HG03575 (cell line): ENCODE results near the gene XPO4.

Experiments used
- ATAC-seq: cut with Tn5 transposase; IDR thresholded peaks from one replicate; pipeline ENCODE4 v1.9.1; 2021; ENCODE audit not compliant: unreplicated experiment, insufficient number of reproducible peaks, low FRiP score; ENCODE audit errors: extremely low read depth

The XPO4 gene

GRCh38 chr13:20840568-20840967 lies 62.0 kb downstream of the XPO4 start:
- ATAC-seq, result no peak

GRCh38 chr13:20833900-20834679 lies 68.5 kb downstream of the XPO4 start:
- no peak for ATAC-seq

DNA sequence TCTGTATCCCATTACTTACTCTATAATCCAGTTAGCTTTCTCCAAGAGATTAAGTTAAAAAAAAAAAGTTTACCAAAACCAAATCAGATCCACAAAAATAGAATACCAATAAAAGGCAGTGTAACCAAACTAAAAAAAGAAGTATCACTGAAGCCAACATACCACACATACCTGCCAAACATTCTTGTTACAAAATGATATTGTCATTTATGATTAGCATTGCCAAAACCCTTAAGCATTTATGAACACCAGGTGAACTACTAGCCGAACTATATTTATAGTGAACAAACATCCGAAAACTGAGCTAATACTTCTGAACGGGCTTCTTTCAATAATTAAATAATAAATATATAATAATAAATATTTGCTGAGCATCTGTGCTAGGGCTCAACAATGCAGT lies 69.7 kb downstream of the XPO4 start:
- ATAC-seq, result no peak

GRCh38 chr13:20831933-20832332 lies 70.6 kb downstream of the XPO4 start:
- no peak for ATAC-seq

DNA sequence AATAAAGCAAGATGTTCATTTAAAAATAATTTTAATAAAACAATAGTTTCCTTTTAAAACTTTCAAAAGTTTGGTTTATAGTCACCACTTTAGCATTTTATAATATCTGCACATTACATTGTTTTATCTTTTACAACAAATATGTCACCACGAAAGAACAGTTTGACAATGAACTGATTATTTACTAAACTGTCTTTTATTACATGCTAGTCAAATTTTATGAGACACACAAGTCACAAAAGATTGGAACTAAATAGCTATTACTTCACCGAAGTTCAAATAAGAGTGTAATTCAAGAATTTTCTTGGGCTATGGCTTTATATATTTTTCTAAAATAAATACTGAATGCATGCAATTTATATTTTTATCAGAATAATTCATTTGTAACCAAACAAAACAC lies 71.3 kb downstream of the XPO4 start:
- no peak for ATAC-seq

DNA sequence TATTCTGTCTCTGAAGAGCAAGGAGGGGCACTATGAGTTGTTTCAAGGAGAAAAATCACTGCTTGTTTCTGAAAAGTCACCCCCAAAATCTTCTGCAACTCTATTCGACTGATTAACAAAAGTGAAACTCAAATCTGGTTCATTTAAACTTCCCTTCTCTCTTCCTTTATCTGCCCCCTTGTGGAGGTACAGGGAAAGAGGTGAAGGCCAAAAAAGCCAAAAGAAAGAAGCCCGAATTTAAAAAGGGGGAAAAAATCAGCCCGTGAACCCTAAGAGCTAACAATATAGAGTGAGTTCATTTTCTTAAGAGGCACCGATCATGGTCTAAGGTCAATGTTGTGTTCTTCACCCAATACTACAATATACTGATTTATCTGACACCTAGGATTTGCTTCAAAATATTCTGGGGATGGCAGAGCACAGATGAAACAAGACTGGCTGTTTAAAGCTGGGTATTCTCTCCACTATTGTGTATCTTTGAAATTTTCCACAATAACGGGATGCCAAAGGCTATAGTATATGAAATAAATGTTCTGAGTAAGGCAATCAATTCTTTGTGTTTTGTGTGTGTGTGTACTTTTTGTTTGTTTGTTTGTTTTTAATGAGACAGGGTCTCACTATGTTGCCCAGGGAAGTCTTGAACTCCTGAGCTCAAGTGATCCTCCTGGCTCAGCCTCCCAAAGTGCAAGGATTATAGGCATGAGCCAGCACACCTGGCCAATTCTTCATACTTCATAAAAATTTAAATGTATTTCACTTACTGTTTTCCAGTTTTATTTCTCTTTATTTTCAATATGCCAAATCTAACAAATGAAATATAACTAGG lies 73.8 kb downstream of the XPO4 start:
- no peak for ATAC-seq

GRCh38 chr13:20826843-20827560 lies 75.5 kb downstream of the XPO4 start:
- no peak for ATAC-seq

DNA sequence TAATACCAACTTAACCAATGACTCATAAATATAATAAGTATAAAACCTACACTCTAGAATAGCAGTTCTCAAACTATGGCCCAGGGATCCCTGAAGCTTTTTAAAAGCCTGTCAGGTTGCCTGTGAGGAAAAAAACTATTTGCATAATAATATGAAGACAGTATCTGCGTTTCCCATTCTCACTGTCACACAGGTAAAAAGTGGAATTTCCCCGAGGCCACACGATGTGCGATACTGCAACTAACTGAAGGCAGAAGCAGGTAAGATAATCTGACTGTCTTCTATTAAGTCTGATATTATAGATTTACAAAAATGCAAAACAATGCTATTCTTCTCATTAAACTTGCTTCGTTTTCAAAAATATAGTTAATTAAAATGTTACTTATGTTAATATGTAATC lies 76.2 kb downstream of the XPO4 start:
- ATAC-seq, result no peak

DNA sequence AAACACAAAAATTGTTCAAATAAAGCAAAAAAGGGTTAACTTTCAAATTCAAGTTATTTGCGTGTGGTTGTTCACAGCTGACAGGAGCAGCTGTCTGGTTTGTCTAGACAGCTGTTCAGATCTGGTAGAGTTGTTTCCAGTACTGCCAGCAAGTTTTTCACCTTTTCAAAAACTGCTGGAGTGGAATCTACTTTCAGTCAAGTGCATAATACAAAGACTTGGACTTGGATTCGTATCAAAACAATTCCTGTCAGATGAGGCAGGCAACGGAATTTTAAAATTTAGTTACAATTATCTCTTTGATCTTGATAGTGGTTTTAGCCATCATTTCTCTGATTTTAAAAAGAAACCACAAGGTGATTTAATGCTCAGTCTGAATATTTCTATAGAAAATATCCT lies 77.1 kb downstream of the XPO4 start:
- ATAC-seq, result no peak

DNA sequence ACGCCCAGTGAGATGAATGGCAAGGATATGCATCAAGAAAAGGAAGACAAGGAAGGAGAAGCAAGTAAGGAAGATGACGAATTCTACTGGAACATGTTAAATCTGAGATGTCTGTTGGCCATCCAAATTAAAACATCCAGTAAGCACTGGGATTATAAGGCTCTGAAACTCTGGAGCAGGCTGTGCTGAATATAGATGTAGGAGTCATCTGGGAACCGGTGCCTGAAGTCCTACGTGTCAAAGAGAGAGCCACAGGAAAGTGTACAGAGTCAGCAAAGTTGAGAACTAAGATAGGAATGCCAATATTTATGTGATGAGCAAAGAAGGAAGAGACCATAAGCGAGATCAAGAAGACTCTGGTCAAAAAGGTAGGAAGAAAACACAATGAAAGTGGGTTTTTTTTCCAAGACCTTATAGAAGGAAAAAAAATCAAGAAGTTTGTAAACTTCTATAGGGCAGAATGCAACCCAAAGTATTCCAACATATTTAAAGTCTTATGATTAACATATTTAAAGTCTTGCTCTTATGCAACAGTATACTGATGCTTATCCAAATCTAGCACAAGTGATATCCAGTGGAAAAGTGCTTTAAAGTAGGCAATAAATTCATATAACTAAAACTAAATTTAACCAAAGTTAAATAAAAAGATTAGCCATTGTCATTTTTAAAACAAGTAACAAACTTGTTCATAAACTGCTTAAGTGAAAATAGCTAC lies 77.6 kb downstream of the XPO4 start:
- no peak for ATAC-seq

DNA sequence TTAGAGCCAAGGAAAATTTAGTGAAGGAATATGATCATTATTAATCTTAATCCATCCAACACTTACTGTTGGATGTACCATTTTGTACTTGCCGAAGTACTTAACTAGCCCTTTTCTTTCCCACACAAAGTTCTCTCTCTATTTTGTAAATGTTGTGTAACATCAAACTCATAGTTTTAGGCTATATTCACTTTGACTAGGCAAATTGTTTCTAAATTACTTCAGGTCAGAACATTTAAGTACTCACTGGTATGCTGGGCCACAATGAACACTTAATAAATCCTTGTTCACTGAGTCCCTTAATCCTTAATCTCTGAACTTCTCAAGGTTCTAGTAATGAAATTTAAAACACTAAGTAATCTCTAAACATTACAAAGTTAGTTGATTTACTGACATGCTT lies 79.5 kb downstream of the XPO4 start:
- no peak for ATAC-seq

DNA sequence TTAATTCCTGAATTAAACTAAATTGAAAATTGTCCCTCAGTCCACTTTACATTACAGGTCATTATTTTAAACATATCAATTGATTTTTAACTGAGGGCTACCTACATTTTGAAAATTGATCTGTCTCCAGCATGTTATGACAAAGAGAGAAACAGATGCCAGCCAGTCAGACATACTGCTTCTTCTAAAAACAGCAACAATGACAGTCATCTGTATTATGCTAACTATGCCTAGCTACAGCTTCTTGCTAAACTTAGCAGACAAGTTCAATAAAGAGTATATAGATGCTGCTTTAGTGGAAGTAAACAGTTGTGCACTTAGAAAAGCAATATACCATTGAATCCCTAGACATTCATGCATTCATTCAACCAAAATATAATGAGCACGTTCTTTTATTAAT lies 80.1 kb downstream of the XPO4 start:
- ATAC-seq, result no peak

DNA sequence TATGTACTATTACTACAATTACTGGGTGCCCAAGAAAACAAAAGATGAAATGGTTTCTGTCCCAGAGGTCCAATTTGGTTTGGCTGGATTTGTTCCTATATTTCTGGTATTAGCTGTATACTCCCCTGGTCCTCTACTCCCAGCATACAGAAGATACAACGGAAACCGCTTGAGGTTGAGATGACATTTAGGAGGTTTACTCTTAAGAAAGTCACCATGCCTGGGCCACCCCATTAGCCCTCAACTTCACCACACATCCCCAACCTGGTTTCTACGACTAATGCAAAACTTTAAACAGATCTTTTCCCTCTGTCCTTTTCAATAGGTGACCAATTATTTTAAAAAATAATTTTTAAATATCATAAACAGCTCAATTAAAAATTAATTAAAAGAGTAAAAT lies 82.8 kb downstream of the XPO4 start:
- ATAC-seq, result no peak

- no peak for ATAC-seq
Observed at GRCh38 chr13:20815464-20815863, 87.1 kb downstream of the XPO4 start.

DNA sequence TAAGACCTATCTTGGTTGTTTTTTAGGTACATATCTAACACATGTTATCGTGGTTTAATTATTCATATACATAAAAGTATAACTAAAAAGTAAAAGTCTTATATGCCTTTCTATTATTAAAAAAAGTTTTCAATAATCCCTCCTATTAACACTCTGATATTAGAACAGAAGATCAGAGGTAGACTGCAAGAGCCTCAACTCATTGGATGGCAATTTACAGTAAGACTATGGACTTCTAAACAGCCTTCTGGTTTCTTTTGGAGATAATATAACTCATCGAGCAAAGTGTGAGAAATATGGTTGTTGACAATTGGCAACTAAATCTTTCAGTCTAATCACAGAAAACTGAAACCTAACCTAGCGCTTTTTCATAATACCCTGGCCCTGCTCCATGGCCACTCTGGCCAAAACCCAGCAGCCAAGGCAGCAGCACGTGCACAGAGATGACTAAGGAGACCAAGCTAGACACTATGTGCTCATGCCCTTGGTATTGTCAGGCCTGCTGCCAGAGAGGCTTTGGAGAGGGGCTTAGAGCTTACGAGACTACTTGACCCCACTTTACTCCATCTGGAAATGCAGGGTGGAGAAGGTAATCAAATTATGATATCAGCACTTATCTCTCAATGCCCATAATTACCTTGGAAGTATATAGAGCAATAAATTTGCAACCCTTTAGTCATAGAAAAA lies 88.2 kb downstream of the XPO4 start:
- ATAC-seq, result no peak

DNA sequence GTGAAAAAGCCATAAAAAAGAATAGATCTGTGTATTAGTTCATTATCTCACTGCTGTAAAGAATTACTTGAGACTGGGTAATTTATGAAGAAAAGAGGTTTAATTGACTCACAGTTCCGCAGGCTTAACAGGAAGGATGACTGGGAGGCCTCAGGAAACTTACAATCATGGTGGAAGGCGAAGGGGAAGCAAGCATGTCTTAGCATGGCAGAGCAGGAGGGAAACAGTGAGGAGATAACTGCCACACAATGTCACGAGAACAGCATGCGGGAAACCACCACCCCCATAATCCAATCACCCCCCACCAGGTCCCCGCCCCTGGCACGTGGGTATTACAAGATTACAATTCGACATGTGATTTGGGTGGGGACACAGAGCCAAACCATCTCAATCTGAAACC lies 89.7 kb downstream of the XPO4 start:
- no peak for ATAC-seq

- no peak for ATAC-seq
Observed at GRCh38 chr13:20810808-20811207, 91.7 kb downstream of the XPO4 start.

- no peak for ATAC-seq
Observed at GRCh38 chr13:20808874-20809273, 93.7 kb downstream of the XPO4 start.
